ENCODE results near the gene ITPKC.

The ITPKC gene

GRCh38 chr19:40786060-40787037, 69.4 kb downstream of the ITPKC start:
- in situ Hi-C loops (cut with MboI; ENCODE audit: low sequenced_read_pairs): no loop called here
